CD4-positive, alpha-beta T cell treated with Interleukin-2 at 100 ng/mL for 4 hours (primary cell): Measurements from ENCODE around the gene NGFR.

Experiments
- DNase-seq: peaks from one replicate; pipeline ENCODE4 v3.0.0-alpha.2; 2020; ENCODE audit warnings: low spot score

The NGFR gene, protein sequence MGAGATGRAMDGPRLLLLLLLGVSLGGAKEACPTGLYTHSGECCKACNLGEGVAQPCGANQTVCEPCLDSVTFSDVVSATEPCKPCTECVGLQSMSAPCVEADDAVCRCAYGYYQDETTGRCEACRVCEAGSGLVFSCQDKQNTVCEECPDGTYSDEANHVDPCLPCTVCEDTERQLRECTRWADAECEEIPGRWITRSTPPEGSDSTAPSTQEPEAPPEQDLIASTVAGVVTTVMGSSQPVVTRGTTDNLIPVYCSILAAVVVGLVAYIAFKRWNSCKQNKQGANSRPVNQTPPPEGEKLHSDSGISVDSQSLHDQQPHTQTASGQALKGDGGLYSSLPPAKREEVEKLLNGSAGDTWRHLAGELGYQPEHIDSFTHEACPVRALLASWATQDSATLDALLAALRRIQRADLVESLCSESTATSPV

GRCh38 chr17:49494986-49495841 is at the start of gene NGFR:
TSS of gene NGFR (plus strand) at chr17:49495293. CDS start at chr17:49495418, 125 bp downstream.
- peak; percentile 55 for DNase-seq

- DNase-seq: no peak
Measured at GRCh38 chr17:49445591-49445990, 49.5 kb upstream of the NGFR start.

GRCh38 chr17:49447628-49448302 is 47.3 kb upstream of the NGFR start:
- no peak for DNase-seq

GRCh38 chr17:49450181-49450580 is 44.9 kb upstream of the NGFR start:
- no peak for DNase-seq

DNA sequence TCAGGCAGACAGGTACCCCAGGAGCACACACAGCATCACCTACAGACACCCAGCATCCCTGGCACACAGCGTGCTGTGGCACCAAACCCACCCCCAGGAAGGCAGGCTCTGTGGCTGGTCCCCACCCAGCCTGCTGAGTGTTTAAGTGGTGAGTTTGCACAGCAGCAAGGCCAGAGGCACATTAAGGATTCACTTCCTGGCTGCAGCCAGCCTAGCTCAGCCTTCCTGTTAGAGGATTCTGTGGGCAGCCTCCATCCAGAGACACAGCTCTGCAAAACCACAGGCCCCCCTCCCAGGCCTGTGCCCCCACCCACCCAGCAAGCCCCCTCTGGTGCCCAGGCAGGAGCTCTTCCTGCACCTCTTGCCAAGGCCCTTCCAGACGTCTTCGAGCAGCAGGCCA is 44.4 kb upstream of the NGFR start:
- DNase-seq: no peak

GRCh38 chr17:49452201-49452600 is 42.9 kb upstream of the NGFR start:
- DNase-seq: no peak

GRCh38 chr17:49452661-49453060 is 42.4 kb upstream of the NGFR start:
- DNase-seq: no peak

DNA sequence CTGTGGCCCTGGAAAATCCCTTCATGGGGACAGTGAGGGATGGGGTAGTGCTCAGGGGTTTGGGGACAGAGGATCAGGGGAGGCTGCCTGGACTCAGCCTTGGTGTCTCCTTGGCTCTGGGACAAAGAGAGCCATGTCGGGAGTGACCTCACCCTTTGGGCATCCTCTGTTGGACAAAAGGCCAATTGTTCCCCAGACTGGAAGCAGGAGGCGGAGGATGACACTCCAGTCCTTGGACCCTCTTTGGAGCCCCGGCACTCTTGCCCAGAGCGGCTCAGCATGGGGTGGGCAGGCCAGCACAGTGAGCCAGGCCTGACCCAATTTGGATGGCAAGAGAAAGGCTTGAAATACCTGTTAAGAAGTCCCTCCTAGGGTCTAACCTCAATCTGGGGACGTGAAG is 41.0 kb upstream of the NGFR start:
- DNase-seq: no peak

GRCh38 chr17:49455272-49455861 is 39.7 kb upstream of the NGFR start:
- no peak for DNase-seq

DNA sequence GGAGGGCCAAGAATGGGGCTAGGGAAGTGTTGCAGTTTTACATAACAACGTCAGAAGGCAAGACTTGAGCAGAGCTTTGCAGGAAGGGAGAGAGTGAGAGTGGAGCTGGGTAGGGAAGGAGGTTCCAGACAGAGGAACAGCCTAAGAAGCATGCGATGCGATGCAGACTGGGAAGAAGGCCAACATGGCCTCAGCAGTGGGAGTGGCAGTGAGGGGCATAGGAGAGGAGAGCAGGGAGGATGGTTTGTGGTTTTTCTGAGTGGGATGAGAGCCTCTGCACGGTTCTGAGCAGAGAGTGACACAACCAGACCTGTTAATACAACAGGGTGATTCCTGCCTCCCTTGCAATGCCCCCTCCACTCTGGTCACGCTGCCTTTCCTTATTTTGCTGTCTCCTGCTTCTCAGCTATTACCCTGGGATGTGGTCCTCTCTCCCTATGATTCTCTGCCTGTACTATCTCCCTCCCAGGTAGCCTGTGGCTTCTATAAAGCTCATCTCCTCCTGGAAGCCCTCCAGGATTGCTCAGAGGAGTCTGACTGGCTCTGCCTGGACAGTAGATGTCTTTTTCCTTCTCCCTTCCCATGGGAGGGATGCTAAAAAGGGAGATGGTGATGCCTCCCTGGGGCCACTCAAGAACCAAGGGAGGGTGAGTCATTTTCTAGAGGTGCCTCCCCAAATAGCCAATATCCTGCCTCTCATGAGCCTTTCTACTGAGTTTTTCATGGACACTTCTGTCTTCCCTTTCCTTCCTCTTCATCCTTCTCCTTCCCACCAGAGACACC is 38.7 kb upstream of the NGFR start:
- no peak for DNase-seq

- no peak for DNase-seq
Measured at GRCh38 chr17:49457564-49458535, 37.2 kb upstream of the NGFR start.

GRCh38 chr17:49459401-49459984 is 35.6 kb upstream of the NGFR start:
- no peak for DNase-seq

GRCh38 chr17:49460401-49460800 is 34.7 kb upstream of the NGFR start:
- no peak for DNase-seq

GRCh38 chr17:49461580-49461979 is 33.5 kb upstream of the NGFR start:
- no peak for DNase-seq

DNA sequence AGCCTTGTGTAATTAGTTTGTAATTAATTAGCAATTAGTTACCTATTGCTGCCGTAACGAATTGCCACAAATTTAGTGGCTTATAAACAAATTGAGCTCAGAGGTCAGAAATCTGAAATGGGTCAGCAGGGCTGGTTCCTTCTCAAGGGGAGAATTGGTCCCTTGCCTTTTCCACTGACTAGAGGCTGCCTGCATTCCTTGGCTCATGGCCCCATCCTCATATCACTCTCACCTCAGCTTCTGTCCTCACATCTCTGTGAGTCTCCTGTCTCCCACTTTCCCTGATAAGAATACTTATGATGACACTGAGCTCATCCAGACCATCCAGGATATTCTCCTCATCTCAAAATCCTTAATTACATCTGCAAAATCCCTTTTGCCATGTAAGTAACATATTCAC is 31.0 kb upstream of the NGFR start:
- no peak for DNase-seq

DNA sequence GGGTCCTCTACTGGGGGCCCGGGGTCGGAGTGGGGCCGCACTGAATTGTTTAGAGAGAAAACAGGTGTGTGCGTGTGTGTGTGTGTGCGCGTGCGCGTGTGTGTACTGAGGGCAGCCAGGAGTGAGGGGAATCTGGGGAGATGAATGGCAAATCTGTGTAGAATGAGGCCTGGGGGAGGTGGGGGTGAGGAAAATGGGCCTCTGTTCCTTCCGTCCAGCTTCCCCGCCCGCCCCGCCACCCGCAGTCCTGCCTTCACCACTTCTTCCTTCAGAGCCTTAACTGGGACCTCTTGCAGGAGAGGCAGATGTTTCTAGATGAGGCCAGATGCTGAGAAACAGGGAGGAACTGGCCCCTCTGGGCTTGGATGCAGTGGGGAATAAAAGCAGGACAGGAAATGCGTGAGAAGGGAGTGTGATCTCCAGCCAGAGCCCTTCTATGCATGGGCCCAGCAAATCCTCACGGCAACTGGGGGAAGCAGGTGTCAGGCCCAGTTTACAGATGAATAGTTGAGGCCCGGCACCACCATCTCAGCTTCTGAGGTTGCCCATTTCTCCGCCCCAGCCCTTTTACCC is 29.7 kb upstream of the NGFR start:
- DNase-seq: no peak

DNA sequence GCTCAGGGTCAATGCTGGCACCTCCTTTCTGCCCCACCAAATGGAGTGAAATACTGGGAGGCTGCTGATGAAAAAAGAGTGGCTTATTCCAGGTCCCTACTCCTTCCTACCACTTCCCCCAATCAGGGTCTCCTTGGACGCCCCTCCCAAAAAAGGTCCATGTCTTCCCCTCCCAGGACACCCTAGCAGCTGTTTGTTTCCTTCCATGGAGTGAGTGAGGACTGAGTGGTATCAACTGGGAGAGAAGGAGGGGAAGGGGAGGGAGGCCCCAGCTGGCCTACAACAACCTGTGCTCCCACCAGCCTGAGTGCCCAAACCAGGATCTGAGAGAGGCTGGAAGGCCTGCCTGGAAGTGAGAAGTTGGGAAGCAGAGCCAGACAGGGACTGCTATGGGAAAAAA is 28.7 kb upstream of the NGFR start:
- DNase-seq: no peak

DNA sequence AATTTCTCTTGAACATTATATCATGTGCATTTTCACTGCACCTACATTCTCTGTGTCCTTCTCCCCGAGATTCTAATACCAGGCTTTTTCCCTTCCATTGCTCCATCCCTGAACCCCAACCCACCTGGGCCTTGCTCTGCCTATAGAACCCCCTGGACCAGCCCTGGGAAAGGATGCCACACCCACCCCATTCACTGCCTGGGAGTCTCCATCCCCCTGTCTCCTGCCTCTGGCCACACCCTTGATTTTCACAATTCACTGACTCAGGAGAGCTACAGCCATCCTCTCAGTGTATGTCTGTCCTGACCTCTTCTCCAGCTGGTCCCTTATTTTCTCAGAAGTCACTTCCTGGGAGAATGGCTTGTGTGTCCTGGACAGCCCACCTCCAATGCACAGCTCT is 27.9 kb upstream of the NGFR start:
- no peak for DNase-seq

DNA sequence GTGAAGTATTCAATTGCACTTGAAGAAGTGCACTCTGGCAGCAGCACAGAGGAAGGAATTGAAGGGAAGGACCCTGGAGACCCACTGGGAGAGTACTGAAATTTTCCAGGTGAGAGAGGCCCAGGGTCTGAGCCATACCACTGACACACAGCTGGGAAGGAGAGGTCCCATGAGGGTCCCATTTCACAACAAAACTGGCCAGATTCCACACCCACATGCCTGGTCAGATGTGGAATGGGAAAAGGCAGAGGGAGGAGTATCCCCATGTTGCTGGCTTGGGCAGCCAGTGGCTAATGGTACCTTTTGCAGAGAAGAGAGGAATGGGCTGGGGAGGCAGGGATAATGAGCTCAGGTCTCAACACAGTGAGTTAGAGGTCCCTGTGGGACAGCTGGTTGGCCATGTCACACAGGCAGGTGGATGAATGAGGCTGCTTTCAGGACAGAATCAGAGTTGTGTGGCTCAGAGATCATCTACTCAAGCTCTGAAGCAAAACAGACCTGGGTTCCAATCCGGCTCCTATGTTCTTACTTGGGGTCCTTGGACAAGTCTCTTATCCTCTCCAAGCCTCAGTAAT is 26.2 kb upstream of the NGFR start:
- no peak for DNase-seq
